RPMI8226 (cell line): ENCODE results near the gene TEKT1.
A peak's percentile ranks its signal among the peaks of the same experiment; 100 is the strongest.
"Not testable (repeated sequence)": the region's sequence is repeated elsewhere in the genome, so short reads cannot be mapped to it uniquely, and the experiment has no call there.

Experiments
- DNase-seq: peaks from one replicate; pipeline ENCODE4 v3.0.0-alpha.2; 2015

TEKT1 gene

GRCh38 chr17:6815775-6816174 lies 15.8 kb downstream of the TEKT1 start:
- DNase-seq: no peak

- DNase-seq: no peak
These were observed 19.2 kb downstream of the TEKT1 start for GRCh38 chr17:6812295-6812694.

DNA sequence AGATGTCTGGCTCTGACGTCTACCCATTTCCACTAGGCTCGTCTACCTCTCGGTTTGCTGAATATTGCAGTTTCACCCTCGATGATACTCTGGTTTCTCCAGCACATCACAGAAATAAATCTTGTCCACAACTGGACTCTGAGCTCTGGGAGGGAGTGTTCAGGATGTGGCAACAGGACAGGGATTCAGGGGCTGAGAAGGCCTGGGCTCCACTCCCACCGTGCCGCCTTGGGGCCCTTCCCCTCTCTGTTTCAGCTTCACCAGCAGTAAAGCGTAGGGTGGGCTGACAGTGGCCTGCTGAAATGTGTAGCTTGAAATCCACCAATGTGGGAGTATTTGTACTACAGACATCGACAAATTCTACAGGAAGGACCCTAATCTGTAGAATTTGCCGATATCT lies 20.0 kb downstream of the TEKT1 start:
- no peak for DNase-seq

- no peak for DNase-seq
These were observed 31.0 kb downstream of the TEKT1 start for GRCh38 chr17:6800422-6801027.

DNA sequence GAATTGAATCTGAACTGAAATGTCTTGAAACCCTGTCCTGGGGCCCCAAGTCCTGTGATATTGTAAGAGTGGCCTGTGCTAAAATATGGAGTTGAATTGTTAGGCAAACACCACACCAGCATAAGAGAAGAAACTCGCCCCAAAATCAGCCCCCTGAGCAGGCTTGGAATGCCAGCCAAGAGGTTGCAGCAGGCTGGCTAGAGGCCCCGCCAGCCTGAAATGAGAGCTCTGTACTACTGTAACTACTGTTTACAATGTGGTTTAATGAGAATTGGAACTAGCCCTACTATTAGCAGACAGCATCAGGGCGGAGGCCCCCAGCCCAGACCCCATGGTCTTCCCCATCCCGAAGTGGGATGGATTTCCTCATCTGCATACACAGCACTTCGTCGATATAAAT lies 31.8 kb downstream of the TEKT1 start:
- no peak for DNase-seq

- no peak for DNase-seq
These were observed 33.7 kb downstream of the TEKT1 start for GRCh38 chr17:6797718-6798351.

DNA sequence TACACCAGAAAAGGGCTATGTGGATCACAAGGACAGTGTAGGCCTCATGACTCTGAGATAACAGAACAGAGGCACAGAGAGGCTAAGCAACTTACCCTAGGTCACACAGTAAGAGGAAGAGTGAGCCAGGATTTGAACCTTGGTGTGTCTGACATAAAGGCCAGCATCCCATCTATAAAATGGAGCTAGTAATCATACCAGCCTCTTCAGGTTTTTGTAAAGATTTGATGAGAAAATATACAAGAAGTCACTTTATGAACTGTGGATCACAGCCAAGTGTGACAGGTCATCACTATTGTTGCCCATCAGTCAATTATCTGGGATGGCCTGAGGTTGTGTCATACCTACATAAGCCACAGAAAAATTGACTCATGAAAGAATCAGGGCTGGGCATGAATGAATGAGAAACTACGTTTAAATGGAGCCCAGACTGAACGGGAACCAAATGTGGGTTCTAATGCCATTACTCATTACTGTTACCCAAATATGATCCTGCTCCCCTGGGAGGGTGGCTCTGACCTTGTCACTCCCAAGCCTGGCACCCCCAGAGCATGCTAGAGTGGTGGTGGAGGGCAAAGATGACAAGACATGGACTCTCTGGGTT lies 34.5 kb downstream of the TEKT1 start:
- DNase-seq: no peak

DNA sequence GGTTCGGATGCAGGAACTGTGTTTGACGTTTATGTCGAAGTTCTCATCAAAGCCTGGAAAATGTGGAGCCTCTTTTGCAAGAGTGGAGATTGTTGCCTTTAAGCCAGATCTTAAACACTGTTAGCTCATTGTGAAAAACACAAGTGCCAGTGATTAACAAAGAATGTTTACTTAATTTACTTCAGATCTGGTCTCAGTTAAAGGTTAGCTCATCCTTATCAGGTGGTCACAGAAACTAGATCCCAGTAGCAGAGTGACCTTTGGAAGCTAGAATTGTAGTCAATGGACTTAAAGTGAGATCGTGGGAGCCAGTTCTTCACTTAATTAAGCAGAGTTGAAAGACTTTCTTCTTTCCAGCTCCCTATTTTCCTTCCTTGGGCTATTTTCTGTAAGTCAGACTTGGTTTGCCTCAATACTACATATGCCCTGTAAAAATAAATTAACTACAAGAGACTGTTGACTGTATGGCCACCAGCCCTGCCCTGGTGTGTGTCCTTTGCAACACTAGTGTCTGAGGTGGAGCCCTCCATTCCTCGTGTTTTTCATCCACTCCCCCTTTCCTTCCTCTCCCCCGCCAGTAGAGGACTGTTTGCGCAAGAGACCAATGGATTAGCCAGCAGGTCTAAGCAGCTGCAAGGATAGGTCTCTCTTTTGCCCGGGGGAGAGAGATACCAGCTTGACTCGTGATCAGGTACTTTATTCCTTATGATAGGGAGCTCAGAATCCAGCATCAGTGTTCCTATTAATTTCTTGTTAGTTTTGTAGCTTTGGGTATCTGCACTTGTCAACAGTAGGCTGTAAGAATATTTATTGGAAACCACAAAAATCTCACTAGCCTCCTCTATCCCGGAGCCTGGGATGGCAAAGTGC lies 35.3 kb downstream of the TEKT1 start:
- no peak for DNase-seq

DNA sequence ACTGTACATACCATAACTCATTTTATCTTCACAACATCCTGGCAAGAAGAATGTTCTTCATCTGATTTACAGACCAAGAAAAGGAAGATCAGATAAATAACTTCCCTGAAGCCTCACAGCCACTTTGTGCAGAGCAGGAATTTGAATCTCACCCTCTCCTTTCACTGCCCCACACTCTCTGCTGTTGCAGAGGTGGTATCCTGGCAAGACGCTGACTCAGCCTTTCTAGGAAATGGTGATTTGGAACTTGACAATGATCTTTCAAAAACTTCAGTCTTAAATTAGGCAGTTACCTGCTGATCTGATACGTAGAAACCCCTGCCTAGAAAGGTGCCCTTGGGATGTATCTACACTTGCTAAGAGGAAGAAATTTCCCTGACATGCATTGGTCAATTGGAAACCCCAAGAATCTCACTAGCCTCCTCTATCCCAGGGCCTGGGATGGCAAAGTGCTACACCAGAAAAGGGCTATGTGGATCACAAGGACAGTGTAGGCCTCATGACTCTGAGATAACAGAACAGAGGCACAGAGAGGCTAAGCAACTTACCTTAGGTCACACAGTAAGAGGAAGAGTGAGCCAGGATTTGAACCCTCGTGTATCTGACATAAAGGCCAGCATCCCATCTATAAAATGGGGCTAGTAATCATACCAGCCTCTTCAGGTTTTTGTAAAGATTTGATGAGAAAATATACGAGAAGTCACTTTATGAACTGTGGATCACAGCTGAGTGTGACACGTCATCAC lies 37.6 kb downstream of the TEKT1 start:
- no peak for DNase-seq

GRCh38 chr17:6789146-6789545 lies 42.4 kb downstream of the TEKT1 start:
- DNase-seq: no peak

DNA sequence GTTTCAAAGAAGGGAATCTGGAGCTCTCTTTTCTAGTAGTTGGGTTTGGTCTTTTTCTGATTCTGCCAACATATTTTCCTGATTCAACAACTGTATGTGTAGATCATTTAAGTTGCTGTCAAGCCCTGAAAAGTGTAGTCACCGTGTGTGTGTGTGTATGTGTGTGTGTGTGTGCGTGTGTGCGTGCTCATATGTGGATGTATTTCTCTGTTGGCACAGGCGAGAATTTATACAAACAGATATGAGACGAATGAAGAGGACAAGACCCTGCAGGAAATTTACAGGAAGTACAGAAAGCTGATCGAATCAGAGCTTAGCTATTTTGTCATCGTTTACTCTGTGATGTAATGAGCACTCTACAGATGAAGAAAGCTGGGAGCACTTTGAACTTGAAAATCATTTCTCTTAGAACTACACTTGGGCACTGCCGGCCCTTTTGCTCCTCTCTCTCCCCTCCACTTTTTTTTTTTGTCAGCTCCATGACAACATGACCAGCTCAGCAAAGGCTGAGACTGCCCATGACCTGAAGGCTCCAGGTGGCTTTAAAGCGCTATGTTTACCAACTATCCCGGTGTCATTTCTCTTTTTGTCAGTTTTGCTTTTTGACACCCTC lies 44.3 kb downstream of the TEKT1 start:
- DNase-seq: peak; percentile 46

- no peak for DNase-seq
These were observed 44.9 kb downstream of the TEKT1 start for GRCh38 chr17:6786618-6787017.

GRCh38 chr17:6782244-6782643 lies 49.3 kb downstream of the TEKT1 start:
- no peak for DNase-seq

DNA sequence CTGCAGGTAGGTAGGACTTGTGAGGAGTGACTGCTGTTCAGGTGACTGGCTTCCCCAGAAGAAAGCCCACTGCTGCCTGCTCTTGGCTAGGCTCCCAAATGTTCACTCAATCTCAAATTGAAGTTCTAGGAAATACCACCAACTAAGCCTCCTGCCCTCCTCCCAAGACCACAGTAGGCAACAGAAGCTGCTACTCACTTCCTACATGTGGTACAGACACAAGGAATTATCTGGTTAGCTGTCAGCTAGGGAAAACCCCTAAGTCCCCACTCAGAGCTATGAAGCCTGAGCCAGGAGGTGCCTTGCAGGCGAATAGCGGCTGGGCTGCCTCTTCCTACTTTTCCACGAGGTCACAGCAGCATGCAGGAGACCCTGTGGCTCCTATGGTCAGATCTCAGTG lies 50.6 kb downstream of the TEKT1 start:
- DNase-seq: no peak

DNA sequence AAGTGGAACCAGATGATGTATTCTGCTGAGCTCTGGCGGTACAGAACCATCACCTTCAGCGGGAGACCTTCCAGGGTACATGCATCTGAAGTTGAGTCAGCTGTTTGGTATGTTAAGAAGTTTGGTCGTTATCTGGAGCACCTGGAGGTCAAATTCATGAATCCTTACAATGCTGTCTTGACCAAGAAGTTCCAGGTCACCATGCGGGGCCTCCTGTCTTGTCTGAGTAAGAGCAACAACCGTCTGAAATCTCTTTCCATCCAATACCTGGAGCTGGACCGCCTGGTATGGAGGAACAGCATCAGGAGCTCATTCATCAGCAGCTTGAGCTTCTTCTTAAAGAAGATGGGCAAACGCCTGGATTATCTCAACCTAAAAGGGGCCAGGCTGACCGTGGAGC lies 51.5 kb downstream of the TEKT1 start:
- no peak for DNase-seq

DNA sequence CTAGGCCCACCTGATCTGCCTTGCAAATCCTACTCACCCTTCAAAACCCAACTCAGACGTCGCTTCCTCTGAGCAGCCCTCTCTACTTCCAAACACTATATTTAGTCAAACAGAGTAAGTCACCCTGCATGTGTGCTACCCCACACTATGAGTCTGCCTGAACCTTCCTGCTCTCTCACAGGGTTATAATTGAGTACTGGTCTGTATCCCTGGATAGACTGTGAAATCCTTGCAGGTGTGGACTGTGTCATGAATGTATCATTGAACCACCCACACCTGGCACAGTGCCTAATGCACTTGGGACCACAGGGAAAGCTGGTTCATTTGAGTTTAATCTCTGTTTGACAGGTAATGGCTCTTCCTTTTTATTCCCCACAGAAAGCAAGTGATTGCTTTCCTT lies 52.1 kb downstream of the TEKT1 start:
- no peak for DNase-seq

GRCh38 chr17:6775871-6776405 lies 55.6 kb downstream of the TEKT1 start, which contains the start of gene FBXO39:
Gene FBXO39, plus strand, starts transcription at chr17:6776215. Its CDS starts 3,654 bp downstream, at chr17:6779869.
- no peak for DNase-seq

DNA sequence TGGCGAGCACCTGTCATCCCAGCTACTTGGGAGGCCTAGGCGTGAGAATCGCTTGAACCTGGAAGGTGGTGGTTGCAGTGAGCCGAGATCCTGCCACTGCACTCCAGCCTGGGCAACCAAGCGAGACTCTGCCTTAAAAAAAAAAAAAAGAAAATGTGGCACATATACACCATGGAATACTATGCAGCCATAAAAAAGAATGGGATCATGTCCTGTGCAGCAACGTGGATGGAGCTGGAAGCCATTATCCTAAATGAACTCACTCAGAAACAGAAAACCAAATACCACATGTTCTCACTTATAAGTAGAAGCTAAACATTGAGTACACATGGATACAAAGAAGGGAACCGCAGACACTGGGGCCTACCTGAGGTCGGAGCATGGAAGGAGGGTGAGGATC lies 56.6 kb downstream of the TEKT1 start:
- not testable (repeated sequence) for DNase-seq

GRCh38 chr17:6772016-6772415 lies 59.5 kb downstream of the TEKT1 start:
- DNase-seq: no peak

DNA sequence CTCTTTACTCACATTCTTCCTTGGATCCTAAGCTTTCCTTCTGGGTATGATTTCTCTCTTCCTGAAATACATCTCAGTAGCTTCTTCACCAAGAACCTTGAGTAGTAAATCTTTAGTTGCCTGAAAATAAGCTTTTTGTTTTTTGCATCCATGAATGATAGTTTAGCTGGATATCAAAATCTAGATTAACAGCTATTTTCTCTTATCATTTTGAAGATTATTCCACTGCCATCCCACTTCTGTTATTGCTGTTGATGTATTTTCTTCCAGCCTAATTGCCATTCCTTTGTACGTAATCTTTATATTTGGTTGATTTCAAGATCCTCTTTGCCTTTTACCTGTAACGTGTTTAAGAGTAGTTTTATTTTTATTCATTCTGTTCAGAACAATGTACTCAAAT lies 63.1 kb downstream of the TEKT1 start:
- no peak for DNase-seq

DNA sequence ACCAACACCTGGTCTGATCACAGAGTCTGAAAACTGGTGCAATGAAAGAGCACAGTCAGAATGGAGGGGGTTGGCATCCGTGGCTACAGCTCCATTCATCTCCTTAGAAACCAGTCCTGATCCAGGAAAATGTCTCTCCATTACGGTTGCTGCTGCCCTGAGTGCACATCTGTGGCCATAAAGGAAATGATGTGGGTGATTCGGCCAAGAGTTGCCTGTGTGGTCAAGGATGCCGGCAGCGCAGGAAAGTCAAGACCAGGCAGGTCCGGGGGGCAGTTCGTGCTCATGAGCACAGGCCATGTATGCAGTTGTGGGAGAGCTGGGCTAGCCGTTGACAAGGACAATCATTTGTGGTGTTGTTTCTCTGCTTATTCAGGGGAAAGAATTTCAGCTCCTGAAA lies 69.8 kb downstream of the TEKT1 start:
- no peak for DNase-seq

DNA sequence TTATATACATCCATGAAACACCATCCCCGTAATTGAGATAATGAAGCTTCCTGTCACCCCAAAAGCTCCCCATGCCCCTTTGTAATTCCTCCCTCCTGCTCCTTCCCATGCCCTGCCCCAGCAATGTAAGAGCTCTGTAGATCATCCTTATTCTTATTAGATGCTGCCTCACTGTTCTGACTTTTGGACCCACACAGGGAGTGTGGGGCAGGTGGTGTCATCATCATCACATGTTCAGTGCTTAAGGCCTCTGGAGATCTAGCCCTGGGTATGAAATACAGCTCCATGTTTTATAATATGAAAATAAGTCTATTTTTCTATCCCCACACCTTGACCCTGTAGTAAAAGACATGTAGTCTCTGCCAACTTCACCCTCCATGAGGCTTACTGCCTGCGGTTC lies 73.8 kb downstream of the TEKT1 start:
- DNase-seq: no peak
